Mucosa of descending colon (tissue), 3 donors: ENCODE measurements around the gene MPPED2. TPM values are rescaled to one million over a fixed set of nuclear protein-coding genes. Genes with fewer than 3 reads are reported as not detected.

Experiments
- ATAC-seq: fragments of 200-7000 bp; cut with Tn5 transposase; one replicate; pipeline ENCODE4 v1.9.1; 2020; ENCODE audit warnings: mild to moderate bottlenecking, moderate library complexity
- DNase-seq, 3 donors: peaks; one replicate each; pipeline ENCODE4 v3.0.0-alpha.2; 2020
- H3K36me3 ChIP-seq: fragments of 200-600 bp; one replicate; pipeline ENCODE4 v1.8.0; 2021; ENCODE audit warnings: low read depth, mild to moderate bottlenecking
- H3K4me1 ChIP-seq: fragments of 200-600 bp; one replicate; pipeline ENCODE4 v1.8.0; 2021; ENCODE audit warnings: low read depth, mild to moderate bottlenecking
- H3K4me3 ChIP-seq: fragments of 200-600 bp; one replicate; pipeline ENCODE4 v1.8.0; 2021; ENCODE audit warnings: mild to moderate bottlenecking
- H3K9me3 ChIP-seq: fragments of 200-600 bp; one replicate; pipeline ENCODE4 v1.8.0; 2021; ENCODE audit warnings: mild to moderate bottlenecking
- CTCF ChIP-seq: fragments of 200-600 bp; IDR thresholded peaks from one replicate; pipeline ENCODE4 v1.8.0; 2022; ENCODE audit warnings: antibody characterized with exemption, mild to moderate bottlenecking
- intact Hi-C, 2 donors: fragments of 100-400 bp; cut with DNase I in 1 of 2; cut with micrococcal nuclease in 1 of 2; formaldehyde crosslinking; loops; one replicate each; pipeline versions ENCODE4 v1.11.0 to v1.11.1; 2022; cut with DNase I, micrococcal nuclease
- total RNA-seq, 3 donors: library from RNA; stranded (reverse); fragmentation: NEBNext Ultra II Directional in 2 of 3; extraction: Animal tissue kit (Norgen Biotek cat#: 25700) in 2 of 3; gene quantifications; one replicate each; pipeline versions ENCODE4 v1.2.1 to v1.2.4, GENCODE V29; 2021 to 2023
- donor health status: DM: no; HTN: no; CAD: no; lungs with moderate emphysema.
- donor health status: DM: no; HTN: no; CAD: no.
- donor health status: DM: no; HTN: yes; CAD: no.

MPPED2 gene
- total RNA-seq, 3 donors from 2014 or later: 0.64 to 10.1 (median 1.6) TPM

GRCh38 chr11:30467176-30467575, 119.0 kb downstream of the MPPED2 start:
- Histone ChIP-seq H3K9me3 (no peaks in the 10 kb centered on the region), H3K36me3 (no peaks in the 10 kb centered on the region), H3K4me3 (no peak overlapping the region), H3K4me1 (no peaks in the 10 kb centered on the region)
- intact Hi-C loops: no loop called here
- ATAC-seq (no peak), DNase-seq (no peak)
- no peak for TF ChIP-seq CTCF

- Histone ChIP-seq H3K4me3 (no peak overlapping the region), H3K9me3 (no peaks in the 10 kb centered on the region), H3K4me1 (no peaks in the 10 kb centered on the region), H3K36me3 (no peaks in the 10 kb centered on the region)
- no peak for TF ChIP-seq CTCF
- DNase-seq (no peak), ATAC-seq (no peak)
- intact Hi-C loops: no loop called here
Observed at GRCh38 chr11:30465623-30466022, 120.5 kb downstream of the MPPED2 start.

GRCh38 chr11:30465192-30465591, 121.0 kb downstream of the MPPED2 start:
- no peak overlapping the region for H3K4me3 ChIP-seq
- H3K9me3 ChIP-seq: no peaks in the 10 kb centered on the region
- no peaks in the 10 kb centered on the region for H3K36me3 ChIP-seq
- intact Hi-C loops: no loop called here
- DNase-seq: no peak
- no peaks in the 10 kb centered on the region for H3K4me1 ChIP-seq
- no peak for ATAC-seq
- no peak for TF ChIP-seq CTCF

- TF ChIP-seq CTCF: no peak
- H3K4me1 ChIP-seq: no peaks in the 10 kb centered on the region
- intact Hi-C loops: no loop called here
- ATAC-seq (no peak), DNase-seq (no peak)
- H3K4me3 ChIP-seq: no peak overlapping the region
- H3K36me3 ChIP-seq: no peaks in the 10 kb centered on the region
- H3K9me3 ChIP-seq: no peaks in the 10 kb centered on the region
Observed at GRCh38 chr11:30463266-30463665, 122.9 kb downstream of the MPPED2 start.

GRCh38 chr11:30462421-30462820, 123.7 kb downstream of the MPPED2 start:
- H3K4me3 ChIP-seq: no peak overlapping the region
- no peak for TF ChIP-seq CTCF
- DNase-seq (no peak), ATAC-seq (no peak)
- no peaks in the 10 kb centered on the region for H3K9me3 ChIP-seq
- intact Hi-C loops: no loop called here
- no peaks in the 10 kb centered on the region for H3K36me3 ChIP-seq
- no peaks in the 10 kb centered on the region for H3K4me1 ChIP-seq

GRCh38 chr11:30459821-30460220, 126.3 kb downstream of the MPPED2 start:
- no peak for ATAC-seq
- TF ChIP-seq CTCF: no peak
- no peaks in the 10 kb centered on the region for H3K4me1 ChIP-seq
- no peak for DNase-seq
- no peaks in the 10 kb centered on the region for H3K9me3 ChIP-seq
- intact Hi-C loops: no loop called here
- H3K36me3 ChIP-seq: no peaks in the 10 kb centered on the region
- no peak overlapping the region for H3K4me3 ChIP-seq
